Measurements from ENCODE around the gene GOLIM4. TPM values are rescaled to one million over a fixed set of nuclear protein-coding genes. Genes with fewer than 3 reads are reported as not detected.
A peak's percentile ranks its signal among the peaks of the same experiment; 100 is the strongest.

Gene GOLIM4
- total RNA-seq, 3 donors from 2014 or later (not counting 1 experiment from before 2014, with no cell fraction given): 13.7 to 17.9 (median 17.9) TPM

DNA sequence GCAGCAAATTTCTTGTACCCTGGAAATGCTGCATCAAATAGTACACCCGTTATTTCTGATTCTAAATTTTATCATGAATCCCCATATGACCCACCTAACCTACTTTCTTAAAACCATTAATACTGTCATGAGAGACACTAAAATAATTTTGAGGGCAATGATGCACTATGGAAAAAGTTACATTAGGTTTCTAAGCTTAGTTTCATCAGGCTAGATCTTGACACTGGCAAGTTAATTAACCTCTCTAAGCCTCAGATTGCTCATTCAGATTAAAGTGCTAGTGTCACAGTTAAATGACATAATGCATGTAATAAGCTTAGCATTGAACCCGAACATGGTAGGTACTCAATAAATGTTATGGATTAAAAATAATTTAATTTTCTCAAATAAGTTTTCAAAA, 8.2 kb downstream of the GOLIM4 start:
- Mint-ChIP-seq H3K4me1 (peaks cover 49 to 55% of the 10 kb centered on the region in 2 donors), H3K9me3 (no peaks in the 10 kb centered on the region), H3K4me3 (no peak overlapping the region), H3K27me3 (ENCODE audit: low read depth in 2 of 2) (no peaks in the 10 kb centered on the region), H3K27ac (no peak overlapping the region), H3K36me3 (no peaks in the 10 kb centered on the region)
- ATAC-seq (no peak), DNase-seq (no peak)
- WGBS (ENCODE audit: insufficient coverage): 100% methylated on average over 1 of the region's 2 CpGs
- H3K4me1 ChIP-seq (ENCODE audit: control insufficient read depth, insufficient read depth, low read length): no peaks in the 10 kb centered on the region
- no peaks in the 10 kb centered on the region for H3K36me3 ChIP-seq (ENCODE audit: control insufficient read depth, insufficient read depth, low read length)
- intact Hi-C loops (cut with micrococcal nuclease): no loop called here
- H3K4me3 ChIP-seq (ENCODE audit: low read length): no peak overlapping the region
- H3K27ac ChIP-seq (ENCODE audit: low read length): no peak overlapping the region
- no peaks in the 10 kb centered on the region for H3K27me3 ChIP-seq (ENCODE audit: control insufficient read depth, insufficient read depth, low read length)
- H3K9me3 ChIP-seq (ENCODE audit: control insufficient read depth, insufficient read depth, low read length): no peaks in the 10 kb centered on the region
- TF ChIP-seq, protein P1, sequence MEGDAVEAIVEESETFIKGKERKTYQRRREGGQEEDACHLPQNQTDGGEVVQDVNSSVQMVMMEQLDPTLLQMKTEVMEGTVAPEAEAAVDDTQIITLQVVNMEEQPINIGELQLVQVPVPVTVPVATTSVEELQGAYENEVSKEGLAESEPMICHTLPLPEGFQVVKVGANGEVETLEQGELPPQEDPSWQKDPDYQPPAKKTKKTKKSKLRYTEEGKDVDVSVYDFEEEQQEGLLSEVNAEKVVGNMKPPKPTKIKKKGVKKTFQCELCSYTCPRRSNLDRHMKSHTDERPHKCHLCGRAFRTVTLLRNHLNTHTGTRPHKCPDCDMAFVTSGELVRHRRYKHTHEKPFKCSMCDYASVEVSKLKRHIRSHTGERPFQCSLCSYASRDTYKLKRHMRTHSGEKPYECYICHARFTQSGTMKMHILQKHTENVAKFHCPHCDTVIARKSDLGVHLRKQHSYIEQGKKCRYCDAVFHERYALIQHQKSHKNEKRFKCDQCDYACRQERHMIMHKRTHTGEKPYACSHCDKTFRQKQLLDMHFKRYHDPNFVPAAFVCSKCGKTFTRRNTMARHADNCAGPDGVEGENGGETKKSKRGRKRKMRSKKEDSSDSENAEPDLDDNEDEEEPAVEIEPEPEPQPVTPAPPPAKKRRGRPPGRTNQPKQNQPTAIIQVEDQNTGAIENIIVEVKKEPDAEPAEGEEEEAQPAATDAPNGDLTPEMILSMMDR (IDR thresholded peaks at IDR 0.05): no peak

DNA sequence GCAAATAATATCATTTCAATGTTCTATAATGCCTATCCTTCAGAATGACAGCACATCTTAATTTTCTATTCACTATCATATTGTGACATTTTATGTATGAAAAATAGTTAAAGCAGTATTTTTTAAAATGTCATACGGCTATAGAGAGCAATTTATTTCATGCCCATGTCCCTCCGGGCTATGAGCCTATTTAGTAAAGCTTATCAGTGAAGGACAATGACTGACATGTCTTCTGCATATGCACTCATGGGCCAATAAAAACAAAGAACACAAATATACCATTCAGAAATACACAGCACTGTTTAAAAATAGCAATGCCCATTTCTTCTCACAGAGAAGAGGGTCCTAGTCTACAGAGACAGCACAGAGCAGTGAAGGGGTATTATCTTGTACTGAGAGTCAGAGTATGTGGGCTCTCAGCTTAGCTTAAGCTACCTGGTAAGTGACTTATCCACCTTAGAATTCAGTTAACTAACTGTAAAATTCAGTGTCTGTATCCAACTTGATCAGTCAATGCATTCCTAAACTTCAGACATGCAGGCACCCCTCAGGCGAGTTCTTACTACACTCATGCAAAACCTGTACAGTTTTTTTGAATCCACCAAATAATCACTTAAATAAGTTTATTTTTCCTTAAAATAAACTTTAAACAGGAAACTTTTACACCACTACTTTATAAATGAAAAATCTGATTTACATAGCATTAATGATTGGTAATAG, 9.0 kb downstream of the GOLIM4 start:
- no peaks in the 10 kb centered on the region for H3K9me3 ChIP-seq (ENCODE audit: control insufficient read depth, insufficient read depth, low read length)
- no peaks in the 10 kb centered on the region for H3K9me3 Mint-ChIP-seq
- DNase-seq (no peak), ATAC-seq (no peak)
- 92% methylated on average over 3 of the region's 3 CpGs for WGBS (ENCODE audit: insufficient coverage)
- H3K27me3 Mint-ChIP-seq (ENCODE audit: low read depth in 2 of 2): no peaks in the 10 kb centered on the region
- no peaks in the 10 kb centered on the region for H3K27me3 ChIP-seq (ENCODE audit: control insufficient read depth, insufficient read depth, low read length)
- intact Hi-C loops (cut with micrococcal nuclease): no loop called here
- H3K36me3 ChIP-seq (ENCODE audit: control insufficient read depth, insufficient read depth, low read length): no peaks in the 10 kb centered on the region
- H3K4me1 ChIP-seq (ENCODE audit: control insufficient read depth, insufficient read depth, low read length): no peaks in the 10 kb centered on the region
- H3K4me3 ChIP-seq (ENCODE audit: low read length): no peak overlapping the region
- H3K4me1 Mint-ChIP-seq: peaks cover 49 to 55% of the 10 kb centered on the region in 2 donors
- H3K4me3 Mint-ChIP-seq: no peak overlapping the region
- no peak overlapping the region for H3K27ac ChIP-seq (ENCODE audit: low read length)
- TF ChIP-seq, protein P1 (IDR thresholded peaks at IDR 0.05): no peak
- no peak overlapping the region for H3K27ac Mint-ChIP-seq
- no peaks in the 10 kb centered on the region for H3K36me3 Mint-ChIP-seq

DNA sequence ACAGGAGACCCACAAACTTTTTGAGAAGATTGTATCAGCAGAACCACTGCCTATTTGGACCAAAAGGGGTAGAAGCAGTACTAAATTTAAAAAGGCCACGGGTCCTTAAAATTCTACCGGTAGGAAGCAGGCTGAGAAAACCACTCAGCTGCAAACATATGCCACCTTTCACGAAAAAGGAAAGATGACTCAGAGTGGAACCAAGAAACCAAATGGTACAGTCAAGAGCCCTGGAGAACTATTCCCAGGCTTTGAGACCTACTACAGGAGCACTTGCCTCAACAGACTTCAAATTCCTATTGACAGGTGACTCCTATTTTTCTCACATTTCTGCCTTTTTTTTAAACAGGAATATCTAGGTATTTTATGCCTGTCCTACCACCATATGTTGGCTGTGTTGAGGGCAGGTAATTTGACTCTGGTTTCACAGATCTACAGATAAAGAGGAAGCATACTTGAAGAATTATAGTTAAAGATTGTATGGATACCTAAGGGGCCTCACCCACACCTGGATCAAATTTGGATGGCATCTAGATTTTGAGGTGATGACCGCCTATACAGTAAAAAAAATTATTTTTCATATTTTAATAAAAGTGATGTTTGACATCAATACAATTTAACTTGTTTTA, 10.1 kb downstream of the GOLIM4 start:
- Histone ChIP-seq H3K27me3 (ENCODE audit: control insufficient read depth, insufficient read depth, low read length) (no peaks in the 10 kb centered on the region), H3K4me3 (ENCODE audit: low read length) (no peak overlapping the region), H3K4me1 (ENCODE audit: control insufficient read depth, insufficient read depth, low read length) (no peaks in the 10 kb centered on the region), H3K27ac (ENCODE audit: low read length) (no peak overlapping the region), H3K36me3 (ENCODE audit: control insufficient read depth, insufficient read depth, low read length) (no peaks in the 10 kb centered on the region), H3K9me3 (ENCODE audit: control insufficient read depth, insufficient read depth, low read length) (no peaks in the 10 kb centered on the region)
- Mint-ChIP-seq H3K4me1 (peaks cover 49 to 53% of the 10 kb centered on the region in 2 donors), H3K36me3 (no peaks in the 10 kb centered on the region), H3K9me3 (no peaks in the 10 kb centered on the region), H3K4me3 (no peak overlapping the region), H3K27me3 (ENCODE audit: low read depth in 2 of 2) (no peaks in the 10 kb centered on the region), H3K27ac (peak overlapping the region in 1 of 2 donors; percentile 44)
- intact Hi-C loops (cut with micrococcal nuclease): no loop called here
- DNase-seq (no peak), ATAC-seq (peak in 2 of 3 donors; percentile 47 to 60)
- TF ChIP-seq, protein P1 (IDR thresholded peaks at IDR 0.05): no peak
- WGBS (ENCODE audit: insufficient coverage): 5% methylated on average over 3 of the region's 4 CpGs

All from natural killer cell (primary cell).